RPMI8226 (cell line): ENCODE results near the gene ZNF439.
"Not testable (repeated sequence)": the region's sequence is repeated elsewhere in the genome, so short reads cannot be mapped to it uniquely, and the experiment has no call there.

Experiments
- DNase-seq: peaks from one replicate; pipeline ENCODE4 v3.0.0-alpha.2; 2015

The ZNF439 gene

DNA sequence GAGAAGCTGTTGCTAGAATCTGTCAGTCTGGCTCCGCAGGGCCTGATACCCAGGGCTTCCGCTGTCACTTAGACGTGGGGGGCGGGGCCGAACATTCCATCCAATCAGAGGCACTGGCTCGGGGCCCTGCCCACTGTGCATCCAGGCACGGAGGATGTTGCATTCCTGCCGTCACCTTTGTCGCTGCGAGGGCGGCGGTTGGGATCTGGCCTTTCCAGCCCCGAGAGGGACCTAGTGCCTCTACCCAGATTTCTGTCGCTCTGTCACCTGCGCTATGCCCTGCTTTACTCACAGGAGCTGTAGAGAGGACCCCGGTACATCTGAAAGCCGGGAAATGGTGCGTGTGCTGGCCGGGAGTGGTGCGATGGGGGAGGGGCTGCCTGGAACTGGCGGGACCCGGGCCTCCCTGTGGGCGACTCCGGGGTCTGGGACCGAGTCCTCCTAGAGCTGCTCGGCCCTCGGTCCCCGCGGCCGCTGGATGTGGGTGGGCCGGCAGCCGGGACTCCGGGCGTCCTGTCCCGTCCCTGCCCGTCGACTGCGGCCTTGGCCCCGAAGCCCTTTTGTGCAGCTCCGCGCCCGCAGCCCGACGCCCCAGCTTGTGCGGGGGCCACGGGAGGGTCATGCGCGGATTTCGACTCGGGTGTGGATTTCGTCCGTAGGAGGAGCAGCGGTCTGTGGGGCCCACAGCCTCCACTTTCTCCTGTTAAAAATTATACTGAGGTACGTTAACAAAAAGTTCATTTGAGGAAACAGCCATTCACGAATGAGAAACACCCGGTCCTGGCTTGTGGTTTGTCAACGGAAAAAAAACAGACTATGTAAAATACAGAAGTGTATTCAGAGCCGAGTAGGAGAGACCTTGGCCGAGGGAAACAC, at the start of gene ZNF439:
Gene ZNF439 (plus strand): TSS at position 133 of the 876 bp plus-strand sequence. CDS start 142 bp downstream, at position 275.
- peak; percentile 34 for DNase-seq

GRCh38 chr19:11806354-11807098, 42.0 kb upstream of the ZNF439 start:
- DNase-seq, result no peak

- DNase-seq, result no peak
These were observed 41.5 kb upstream of the ZNF439 start for GRCh38 chr19:11807099-11807380.

- DNase-seq, result no peak
These were observed 34.9 kb upstream of the ZNF439 start for GRCh38 chr19:11813703-11814028.

- DNase-seq, result peak; percentile 94
These were observed 34.4 kb upstream of the ZNF439 start, which contains the start of gene ZNF440 for GRCh38 chr19:11814029-11814699. ZNF440 (plus strand) TSS chr19:11814273; CDS start chr19:11814448, 175 bp downstream.

DNA sequence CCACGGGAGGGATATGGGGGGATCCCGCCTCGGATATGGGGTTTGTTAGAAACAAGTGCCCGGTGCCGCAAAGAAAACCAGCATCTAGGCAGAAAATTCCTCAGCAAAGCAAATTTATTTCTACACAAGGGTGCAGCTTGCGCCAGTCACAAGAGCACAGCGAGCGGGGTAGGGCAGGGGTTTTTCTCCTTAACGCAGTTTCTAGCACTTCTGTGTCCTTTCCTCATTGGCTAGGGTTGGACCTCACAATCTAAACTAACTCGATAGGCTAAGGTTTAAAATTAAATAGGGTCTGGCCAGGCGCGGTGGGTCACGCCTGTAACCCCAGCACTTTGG, 33.9 kb upstream of the ZNF439 start:
- DNase-seq, result peak; percentile 19

DNA sequence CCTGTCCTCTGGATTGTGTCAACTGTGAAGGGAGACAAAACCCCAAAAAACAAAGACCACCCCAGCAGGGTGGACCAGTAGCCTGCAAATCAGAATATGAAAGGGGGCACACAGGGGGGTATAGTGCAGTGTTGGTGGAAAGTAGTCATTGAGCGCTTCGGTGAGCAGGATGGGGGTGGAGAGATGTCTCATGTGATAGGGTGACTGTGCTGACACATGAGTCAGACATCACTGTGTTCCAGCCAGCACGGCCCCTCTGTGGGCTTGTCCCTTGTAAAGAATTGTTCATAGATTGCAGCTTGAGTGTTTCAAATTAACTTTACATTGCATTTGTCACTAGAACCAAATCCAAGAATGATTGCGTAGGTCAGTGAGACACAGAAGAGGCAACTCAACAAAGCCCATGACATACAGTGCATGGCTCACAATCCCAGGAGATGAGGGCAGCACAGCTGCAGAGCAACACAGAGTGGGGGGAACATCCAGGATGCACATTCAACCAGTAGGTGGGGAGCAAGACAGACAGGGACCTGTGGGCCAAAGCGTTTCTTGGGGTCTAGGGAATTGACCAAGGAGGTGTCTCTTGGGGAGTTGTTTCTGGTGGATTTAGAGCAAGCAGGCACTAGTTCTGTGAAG, 26.9 kb upstream of the ZNF439 start:
- DNase-seq, result no peak

GRCh38 chr19:11828957-11829876, 19.3 kb upstream of the ZNF439 start:
- DNase-seq, result not testable (repeated sequence)

DNA sequence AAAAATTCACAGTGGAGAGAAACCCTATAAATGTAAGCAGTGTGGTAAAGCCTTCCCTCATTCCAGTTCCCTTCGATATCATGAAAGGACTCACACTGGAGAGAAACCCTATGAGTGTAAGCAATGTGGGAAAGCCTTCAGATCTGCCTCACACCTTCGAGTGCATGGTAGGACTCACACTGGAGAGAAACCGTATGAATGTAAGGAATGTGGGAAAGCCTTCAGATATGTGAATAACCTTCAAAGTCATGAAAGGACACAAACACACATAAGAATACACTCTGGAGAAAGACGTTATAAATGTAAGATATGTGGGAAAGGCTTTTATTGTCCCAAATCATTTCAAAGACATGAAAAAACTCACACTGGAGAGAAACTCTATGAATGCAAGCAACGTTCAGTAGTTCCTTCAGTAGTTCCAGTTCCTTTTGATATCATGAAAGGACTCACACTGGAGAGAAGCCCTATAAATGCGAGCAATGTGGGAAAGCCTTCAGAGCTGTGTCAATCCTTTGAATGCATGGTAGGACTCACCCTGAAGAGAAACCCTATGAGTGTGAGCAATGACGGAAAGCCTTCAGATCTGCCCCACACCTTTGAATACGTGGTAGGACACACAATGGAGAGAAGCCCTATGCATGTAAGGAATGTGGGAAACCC, 16.1 kb upstream of the ZNF439 start:
- no peak for DNase-seq

GRCh38 chr19:11833541-11833940, 15.0 kb upstream of the ZNF439 start:
- DNase-seq, result no peak

DNA sequence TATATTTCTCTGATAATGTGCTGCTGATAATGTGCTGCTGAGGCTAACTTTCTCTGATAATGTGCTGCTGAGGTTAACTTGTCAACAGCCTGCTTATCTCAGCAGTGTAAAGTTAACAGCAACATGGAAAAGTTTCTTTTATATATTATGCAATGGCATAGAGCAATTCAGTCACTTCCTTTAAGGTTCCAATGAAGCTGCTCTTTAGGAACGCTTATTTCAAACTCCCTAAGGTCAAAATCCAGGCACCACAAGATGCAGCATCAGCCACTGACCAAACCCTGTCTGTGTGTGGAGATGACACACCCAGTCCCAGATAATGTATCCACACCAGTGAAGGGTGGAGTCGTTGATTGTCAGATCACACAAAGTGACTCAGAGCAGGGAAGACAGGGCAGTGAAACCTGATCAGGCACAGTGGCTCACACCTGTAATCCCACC, 12.9 kb upstream of the ZNF439 start:
- DNase-seq, result not testable (repeated sequence)

DNA sequence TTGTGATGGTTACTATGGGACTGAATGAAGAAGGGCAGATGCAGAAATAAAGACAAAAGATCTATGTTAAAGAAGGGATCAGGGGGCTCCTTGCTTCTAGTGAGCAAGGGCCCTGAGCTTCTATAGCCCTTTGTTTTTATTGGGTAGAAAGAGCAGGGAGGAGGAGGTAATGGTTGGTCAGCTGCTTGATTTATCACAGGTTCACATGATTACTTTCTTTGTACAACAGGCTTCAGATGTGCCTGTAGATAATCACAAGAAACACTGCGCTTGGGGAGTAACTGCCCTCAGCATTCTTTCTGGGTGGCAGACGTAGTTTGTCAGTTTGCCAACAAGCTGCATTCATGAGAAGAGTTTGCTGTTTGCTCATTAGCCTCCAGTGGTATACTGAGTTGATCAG, 4.8 kb upstream of the ZNF439 start:
- DNase-seq, result no peak

DNA sequence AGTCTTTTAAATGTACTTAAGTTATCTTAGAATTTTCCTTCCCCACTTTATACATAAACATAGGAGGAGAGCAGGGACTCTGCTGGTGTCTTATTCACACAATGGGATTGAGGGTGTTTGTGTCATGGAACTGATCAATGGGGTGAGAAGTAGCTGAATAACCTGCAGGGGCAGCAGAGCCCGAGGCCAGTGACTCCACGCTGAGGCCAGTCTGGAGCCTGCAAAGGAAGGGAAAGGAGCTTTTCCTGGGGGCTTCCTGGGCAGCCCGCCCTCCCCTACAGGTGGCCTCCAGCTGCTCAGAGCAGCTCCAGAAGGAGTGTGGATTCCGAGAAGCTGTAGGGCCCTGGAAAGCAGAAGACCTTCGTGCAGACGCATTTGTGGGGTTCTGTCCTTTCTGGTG, 911 bp upstream of the ZNF439 start:
- DNase-seq, result not testable (repeated sequence)

GRCh38 chr19:11848200-11848593, 329 bp upstream of the ZNF439 start:
- DNase-seq, result no peak

DNA sequence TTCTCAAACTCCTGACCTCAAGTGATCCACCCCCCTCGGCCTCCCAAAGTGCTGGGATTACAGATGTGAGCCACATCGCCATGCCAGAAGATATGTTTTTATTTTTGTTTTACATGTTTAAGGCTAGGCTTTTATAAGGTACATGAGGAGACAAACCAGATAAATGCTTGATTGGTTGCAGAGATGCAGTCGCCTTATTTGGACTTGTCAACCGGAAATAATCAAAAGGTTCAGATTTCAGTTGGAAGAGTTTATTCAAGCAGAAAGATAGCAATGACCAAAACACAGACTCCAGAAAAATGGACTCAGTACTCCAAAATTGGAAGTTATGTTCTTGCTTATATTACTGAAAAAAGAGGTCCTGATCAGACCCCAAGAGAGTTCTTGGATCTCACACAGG, 1.8 kb downstream of the ZNF439 start:
- DNase-seq, result not testable (repeated sequence)

- no peak for DNase-seq
These were observed 4.8 kb downstream of the ZNF439 start for GRCh38 chr19:11853358-11853757.

DNA sequence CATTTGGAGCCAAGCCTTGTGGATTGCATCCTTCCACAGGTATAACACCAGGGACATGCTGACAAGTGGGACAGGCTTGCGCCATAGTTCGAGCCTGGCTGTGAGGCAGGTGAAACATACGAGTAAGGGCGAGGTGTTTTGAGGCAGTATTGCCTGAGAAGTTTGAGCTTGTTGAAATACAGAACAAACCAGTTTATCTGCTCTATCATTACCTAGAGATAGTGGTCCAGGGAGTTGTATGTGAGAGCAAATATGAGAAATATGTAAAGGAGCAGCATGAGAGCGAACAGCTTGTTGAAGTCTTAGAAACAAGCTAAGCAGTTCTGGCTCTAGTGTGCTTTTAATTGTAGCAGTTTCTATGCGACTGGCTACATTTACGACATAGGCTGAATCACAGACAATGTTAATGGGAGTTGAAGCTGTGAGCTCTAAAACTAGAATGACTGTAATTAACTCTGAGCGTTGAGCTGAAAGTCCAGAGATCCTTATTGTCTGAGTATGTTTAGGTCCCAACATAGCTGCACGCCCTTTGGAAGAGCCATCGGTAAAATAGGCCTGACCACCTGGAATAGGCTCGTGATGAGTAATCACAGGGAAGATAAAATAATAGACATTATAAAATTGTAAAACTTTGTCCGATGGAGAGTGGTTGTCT, 8.2 kb downstream of the ZNF439 start:
- DNase-seq, result no peak

- no peak for DNase-seq
These were observed 12.2 kb downstream of the ZNF439 start for GRCh38 chr19:11860721-11861120.

- DNase-seq, result no peak
These were observed 12.8 kb downstream of the ZNF439 start for GRCh38 chr19:11861301-11861700.

DNA sequence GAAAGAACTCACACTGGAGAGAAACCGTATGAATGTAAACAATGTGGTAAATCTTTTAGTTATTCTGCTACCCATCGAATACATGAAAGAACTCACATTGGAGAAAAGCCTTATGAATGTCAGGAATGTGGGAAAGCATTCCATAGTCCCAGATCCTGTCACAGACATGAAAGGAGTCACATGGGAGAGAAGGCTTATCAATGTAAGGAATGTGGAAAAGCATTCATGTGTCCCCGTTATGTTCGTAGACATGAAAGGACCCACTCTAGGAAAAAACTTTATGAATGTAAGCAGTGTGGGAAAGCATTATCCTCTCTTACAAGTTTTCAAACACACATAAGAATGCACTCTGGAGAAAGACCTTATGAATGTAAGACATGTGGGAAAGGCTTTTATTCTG, 19.2 kb downstream of the ZNF439 start:
- DNase-seq, result not testable (repeated sequence)

- no peak for DNase-seq
These were observed 19.7 kb downstream of the ZNF439 start for GRCh38 chr19:11868188-11868587.
